Measurements from ENCODE around the gene NRG3.

Gene NRG3

DNA sequence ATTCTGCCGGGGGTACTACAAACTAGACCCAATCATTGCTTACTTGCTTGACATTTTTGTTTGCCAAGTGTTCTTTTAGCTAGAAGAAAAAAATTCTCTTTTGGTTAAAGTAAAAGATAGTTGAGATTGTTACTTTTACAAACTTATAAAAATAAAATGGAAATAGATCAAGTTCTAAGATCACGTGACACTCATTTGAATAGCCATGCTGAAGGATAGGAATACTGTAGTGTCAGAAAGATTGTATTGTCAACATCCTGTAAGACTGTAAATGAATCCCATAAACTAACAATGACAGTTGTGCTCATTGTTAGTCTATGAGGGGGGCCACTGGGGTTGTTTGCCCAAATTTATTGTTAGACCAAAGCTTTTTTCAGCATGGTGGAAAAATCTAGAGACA, 10.5 kb downstream of the NRG3 start:
- Histone ChIP-seq H3K27ac (ENCODE audit: low read length) (no peak overlapping the region), H3K36me3 (ENCODE audit: control insufficient read depth in 1 of 2, insufficient read depth in 2 of 2, low read length in 2 of 2) (no peaks in the 10 kb centered on the region), H3K4me1 (ENCODE audit: control insufficient read depth in 1 of 2, insufficient read depth in 2 of 2, low read length in 2 of 2) (no peaks in the 10 kb centered on the region), H3K9me3 (ENCODE audit: control insufficient read depth in 1 of 2, low read length in 2 of 2) (no peaks in the 10 kb centered on the region), H3K4me3 (ENCODE audit: low read depth in 1 of 2, low read length in 2 of 2) (no peak overlapping the region), H3K27me3 (ENCODE audit: low read depth, low read length) (no peaks in the 10 kb centered on the region)

DNA sequence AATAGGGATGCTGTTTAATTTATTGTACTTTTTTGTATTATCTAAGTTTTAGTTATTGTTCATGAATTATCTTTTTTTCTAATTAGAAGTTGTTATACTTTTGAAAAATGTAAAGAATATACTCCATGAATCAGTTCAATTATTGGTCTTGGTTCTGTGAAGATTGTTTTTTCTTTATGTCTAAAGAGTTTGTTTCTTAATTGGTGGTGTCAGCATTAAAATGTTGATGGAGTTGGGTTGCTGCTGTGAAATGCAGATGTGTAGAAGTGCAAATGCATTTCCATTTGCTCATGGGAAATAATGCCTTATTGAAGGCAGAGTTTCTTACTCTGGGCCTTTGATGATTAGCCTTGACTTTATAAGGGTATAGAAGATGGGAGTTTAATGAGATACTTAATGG, 11.9 kb downstream of the NRG3 start:
- H3K27me3 ChIP-seq (ENCODE audit: low read depth, low read length): no peaks in the 10 kb centered on the region
- H3K27ac ChIP-seq (ENCODE audit: low read length): no peak overlapping the region
- H3K4me3 ChIP-seq (ENCODE audit: low read depth in 1 of 2, low read length in 2 of 2): no peak overlapping the region
- H3K36me3 ChIP-seq (ENCODE audit: control insufficient read depth in 1 of 2, insufficient read depth in 2 of 2, low read length in 2 of 2): no peaks in the 10 kb centered on the region
- no peaks in the 10 kb centered on the region for H3K4me1 ChIP-seq (ENCODE audit: control insufficient read depth in 1 of 2, insufficient read depth in 2 of 2, low read length in 2 of 2)
- no peaks in the 10 kb centered on the region for H3K9me3 ChIP-seq (ENCODE audit: control insufficient read depth in 1 of 2, low read length in 2 of 2)

DNA sequence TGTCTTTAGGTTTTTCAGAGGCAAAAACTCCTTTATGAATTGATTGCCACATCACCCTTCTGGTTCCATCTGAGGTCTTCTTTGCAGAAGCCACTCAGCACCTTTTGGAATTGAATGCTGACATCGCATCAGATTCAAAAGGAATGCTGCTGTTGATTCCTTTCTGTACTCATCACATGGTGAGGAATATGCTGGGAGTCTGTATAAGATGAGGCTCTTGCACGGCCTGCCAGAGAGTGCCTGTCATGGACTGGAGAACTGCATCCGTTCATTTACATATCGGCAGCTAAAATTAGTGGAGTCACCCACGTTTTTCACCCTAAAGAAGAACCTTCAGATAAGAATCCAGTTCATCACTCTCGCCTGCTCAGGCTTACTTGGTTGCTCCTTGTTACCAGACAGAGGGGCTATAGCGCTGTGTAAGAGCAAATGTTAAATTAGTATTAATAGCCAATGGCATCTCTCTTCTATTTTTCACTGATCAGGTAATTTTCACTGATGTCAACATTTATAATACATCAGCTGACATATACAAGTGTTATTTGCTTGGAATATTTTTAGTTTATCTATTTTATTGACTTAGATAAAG, 14.3 kb downstream of the NRG3 start:
- H3K27me3 ChIP-seq (ENCODE audit: low read depth, low read length): no peaks in the 10 kb centered on the region
- H3K4me1 ChIP-seq (ENCODE audit: control insufficient read depth in 1 of 2, insufficient read depth in 2 of 2, low read length in 2 of 2): no peaks in the 10 kb centered on the region
- H3K9me3 ChIP-seq (ENCODE audit: control insufficient read depth in 1 of 2, low read length in 2 of 2): no peaks in the 10 kb centered on the region
- H3K27ac ChIP-seq (ENCODE audit: low read length): no peak overlapping the region
- H3K36me3 ChIP-seq (ENCODE audit: control insufficient read depth in 1 of 2, insufficient read depth in 2 of 2, low read length in 2 of 2): no peaks in the 10 kb centered on the region
- H3K4me3 ChIP-seq (ENCODE audit: low read depth in 1 of 2, low read length in 2 of 2): no peak overlapping the region

DNA sequence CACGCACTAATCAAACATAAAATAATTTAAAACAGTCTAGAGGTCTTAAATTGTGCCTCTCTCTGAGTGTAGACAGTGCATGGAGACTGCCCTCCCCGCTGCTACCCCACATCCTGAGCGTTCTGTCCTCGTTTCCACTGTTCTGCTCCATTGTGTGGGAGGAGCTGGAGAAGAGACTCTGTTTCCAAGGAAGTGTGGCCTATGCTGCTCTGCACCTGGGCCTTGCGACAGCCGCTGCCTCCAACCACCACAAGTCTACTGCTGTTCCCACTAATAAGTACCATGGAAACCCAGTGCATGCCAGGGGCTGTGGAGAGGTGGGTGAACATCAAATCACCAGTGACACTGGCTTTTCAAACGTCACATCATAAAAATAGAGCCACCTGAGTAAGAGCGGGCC, 19.6 kb downstream of the NRG3 start:
- Histone ChIP-seq H3K36me3 (ENCODE audit: control insufficient read depth in 1 of 2, insufficient read depth in 2 of 2, low read length in 2 of 2) (no peaks in the 10 kb centered on the region), H3K27ac (ENCODE audit: low read length) (no peak overlapping the region), H3K9me3 (ENCODE audit: control insufficient read depth in 1 of 2, low read length in 2 of 2) (no peaks in the 10 kb centered on the region), H3K4me3 (ENCODE audit: low read depth in 1 of 2, low read length in 2 of 2) (no peak overlapping the region), H3K27me3 (ENCODE audit: low read depth, low read length) (no peaks in the 10 kb centered on the region), H3K4me1 (ENCODE audit: control insufficient read depth in 1 of 2, insufficient read depth in 2 of 2, low read length in 2 of 2) (no peaks in the 10 kb centered on the region)

DNA sequence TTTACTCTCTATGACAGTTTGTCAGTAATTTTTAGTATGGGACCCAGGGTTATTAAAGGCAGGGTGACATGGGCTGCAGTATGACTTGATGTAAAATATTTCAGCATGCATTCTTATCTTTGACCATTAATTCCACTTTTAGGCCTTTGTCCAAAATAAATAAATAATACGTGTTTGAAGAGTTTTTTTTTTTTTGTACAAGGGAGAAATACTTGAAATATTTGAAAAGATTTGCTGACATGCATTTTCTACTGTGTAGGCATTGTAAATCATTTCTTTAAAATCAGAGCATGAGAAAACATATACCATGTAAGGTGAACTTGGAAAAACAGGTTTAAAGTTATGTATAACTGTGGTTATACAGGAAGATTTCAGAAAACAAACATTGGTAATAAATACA, 23.5 kb downstream of the NRG3 start:
- Histone ChIP-seq H3K9me3 (ENCODE audit: control insufficient read depth in 1 of 2, low read length in 2 of 2) (no peaks in the 10 kb centered on the region), H3K27me3 (ENCODE audit: low read depth, low read length) (no peaks in the 10 kb centered on the region), H3K4me3 (ENCODE audit: low read depth in 1 of 2, low read length in 2 of 2) (no peak overlapping the region), H3K36me3 (ENCODE audit: control insufficient read depth in 1 of 2, insufficient read depth in 2 of 2, low read length in 2 of 2) (no peaks in the 10 kb centered on the region), H3K27ac (ENCODE audit: low read length) (no peak overlapping the region), H3K4me1 (ENCODE audit: control insufficient read depth in 1 of 2, insufficient read depth in 2 of 2, low read length in 2 of 2) (no peaks in the 10 kb centered on the region)

DNA sequence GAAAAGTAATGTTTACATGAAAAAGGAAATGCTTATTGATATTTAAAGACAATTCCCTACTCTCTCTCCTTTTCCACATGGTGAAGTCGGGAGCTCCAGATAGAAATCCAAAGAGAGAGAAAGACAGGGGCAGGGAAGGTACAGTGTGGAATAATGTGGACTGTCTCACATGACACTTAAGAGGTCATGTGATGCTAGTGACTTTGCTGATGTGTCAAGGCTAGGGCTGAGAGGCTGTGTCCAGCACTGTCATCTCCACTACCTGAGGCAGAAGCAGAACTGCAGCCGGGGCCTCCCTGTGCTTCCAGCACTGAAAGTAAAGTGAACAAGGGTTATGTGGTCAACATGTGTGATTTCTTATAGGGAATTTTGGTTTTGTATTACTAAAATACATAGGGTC, 26.0 kb downstream of the NRG3 start:
- Histone ChIP-seq H3K27ac (ENCODE audit: low read length) (no peak overlapping the region), H3K4me1 (ENCODE audit: control insufficient read depth in 1 of 2, insufficient read depth in 2 of 2, low read length in 2 of 2) (no peaks in the 10 kb centered on the region), H3K27me3 (ENCODE audit: low read depth, low read length) (no peaks in the 10 kb centered on the region), H3K4me3 (ENCODE audit: low read depth in 1 of 2, low read length in 2 of 2) (no peak overlapping the region), H3K9me3 (ENCODE audit: control insufficient read depth in 1 of 2, low read length in 2 of 2) (no peaks in the 10 kb centered on the region), H3K36me3 (ENCODE audit: control insufficient read depth in 1 of 2, insufficient read depth in 2 of 2, low read length in 2 of 2) (no peaks in the 10 kb centered on the region)

DNA sequence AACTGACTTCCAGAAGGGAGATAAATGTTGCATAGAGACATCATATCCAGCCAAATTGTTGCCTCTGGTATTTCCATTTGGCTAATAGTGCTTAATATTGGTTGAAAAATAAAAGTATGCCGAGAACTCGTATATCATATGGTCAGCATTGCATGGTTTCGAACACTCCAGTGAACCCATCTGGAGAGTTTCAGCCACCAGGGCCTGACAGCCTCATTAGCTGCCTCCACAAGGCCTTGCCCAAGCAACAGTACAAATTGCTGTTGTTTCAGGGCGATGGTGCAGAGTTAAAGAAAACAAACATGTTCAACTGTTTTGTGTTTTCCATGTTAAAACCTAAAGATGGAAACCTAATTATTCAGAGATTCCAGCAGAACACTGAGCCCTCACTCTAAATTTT, 28.5 kb downstream of the NRG3 start:
- no peaks in the 10 kb centered on the region for H3K4me1 ChIP-seq (ENCODE audit: control insufficient read depth in 1 of 2, insufficient read depth in 2 of 2, low read length in 2 of 2)
- H3K27me3 ChIP-seq (ENCODE audit: low read depth, low read length): no peaks in the 10 kb centered on the region
- H3K4me3 ChIP-seq (ENCODE audit: low read depth in 1 of 2, low read length in 2 of 2): no peak overlapping the region
- no peaks in the 10 kb centered on the region for H3K36me3 ChIP-seq (ENCODE audit: control insufficient read depth in 1 of 2, insufficient read depth in 2 of 2, low read length in 2 of 2)
- H3K9me3 ChIP-seq (ENCODE audit: control insufficient read depth in 1 of 2, low read length in 2 of 2): no peaks in the 10 kb centered on the region
- no peak overlapping the region for H3K27ac ChIP-seq (ENCODE audit: low read length)

DNA sequence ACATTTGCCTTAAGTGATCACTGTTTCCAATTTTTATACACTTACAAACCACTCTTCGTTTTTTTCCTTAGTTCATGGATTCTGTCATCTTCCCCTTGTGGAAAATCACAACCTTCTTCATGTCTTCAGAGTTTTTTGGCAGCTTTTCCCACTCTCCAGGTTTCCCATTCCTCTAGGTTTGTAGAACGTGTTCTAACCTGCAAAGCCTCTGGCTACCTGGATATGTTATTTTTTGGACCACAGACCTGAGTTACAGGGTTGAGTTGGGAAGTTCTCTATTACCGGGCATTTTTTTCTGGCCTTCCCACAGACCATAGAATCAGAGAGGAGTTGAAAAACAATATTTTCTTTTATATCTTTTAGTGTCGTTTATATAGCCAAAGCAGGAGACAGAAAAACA, 30.2 kb downstream of the NRG3 start:
- Histone ChIP-seq H3K27ac (ENCODE audit: low read length) (no peak overlapping the region), H3K36me3 (ENCODE audit: control insufficient read depth in 1 of 2, insufficient read depth in 2 of 2, low read length in 2 of 2) (no peaks in the 10 kb centered on the region), H3K4me3 (ENCODE audit: low read depth in 1 of 2, low read length in 2 of 2) (no peak overlapping the region), H3K27me3 (ENCODE audit: low read depth, low read length) (no peaks in the 10 kb centered on the region), H3K4me1 (ENCODE audit: control insufficient read depth in 1 of 2, insufficient read depth in 2 of 2, low read length in 2 of 2) (no peaks in the 10 kb centered on the region), H3K9me3 (ENCODE audit: control insufficient read depth in 1 of 2, low read length in 2 of 2) (no peaks in the 10 kb centered on the region)

DNA sequence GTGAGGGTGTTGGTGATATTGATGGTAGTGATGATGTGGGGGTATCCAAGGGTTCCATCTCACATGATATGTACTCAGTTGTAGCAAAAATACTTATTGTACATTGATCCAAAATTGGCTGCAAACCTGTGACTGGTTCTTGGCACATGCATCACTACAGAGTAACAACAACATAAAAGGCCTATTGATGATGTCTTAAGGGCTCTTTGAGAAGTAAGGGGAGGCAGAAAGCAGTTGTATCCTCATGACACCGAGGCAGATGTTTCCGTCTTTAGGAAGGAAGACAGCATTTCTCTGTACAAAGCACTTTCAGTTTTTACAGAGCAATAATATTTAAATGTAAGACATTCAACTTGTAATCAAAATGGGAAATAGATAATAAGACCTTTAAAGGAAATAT, 34.5 kb downstream of the NRG3 start:
- Histone ChIP-seq H3K27me3 (ENCODE audit: low read depth, low read length) (no peaks in the 10 kb centered on the region), H3K4me3 (ENCODE audit: low read depth in 1 of 2, low read length in 2 of 2) (no peak overlapping the region), H3K9me3 (ENCODE audit: control insufficient read depth in 1 of 2, low read length in 2 of 2) (no peaks in the 10 kb centered on the region), H3K36me3 (ENCODE audit: control insufficient read depth in 1 of 2, insufficient read depth in 2 of 2, low read length in 2 of 2) (no peaks in the 10 kb centered on the region), H3K4me1 (ENCODE audit: control insufficient read depth in 1 of 2, insufficient read depth in 2 of 2, low read length in 2 of 2) (no peaks in the 10 kb centered on the region), H3K27ac (ENCODE audit: low read length) (no peak overlapping the region)

DNA sequence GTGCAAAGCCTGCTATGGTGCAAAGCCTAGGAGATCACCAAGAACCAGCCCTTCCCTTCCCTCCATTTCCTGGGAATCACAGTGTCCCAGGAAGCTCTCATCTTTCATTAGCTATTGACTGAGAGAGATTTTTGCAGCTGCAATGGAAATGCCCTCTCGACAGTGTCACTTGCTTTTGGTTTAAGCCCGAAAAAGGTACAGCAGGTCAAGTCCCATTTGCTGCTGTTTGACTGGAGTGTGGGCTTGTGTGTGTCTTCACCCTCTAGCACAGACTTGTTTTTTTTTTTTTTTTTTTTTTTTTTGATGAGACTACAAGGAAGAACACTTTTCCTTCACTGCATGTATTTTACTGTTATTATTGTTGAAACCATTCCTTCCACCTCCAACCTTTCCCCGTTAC, 36.3 kb downstream of the NRG3 start:
- Histone ChIP-seq H3K36me3 (ENCODE audit: control insufficient read depth in 1 of 2, insufficient read depth in 2 of 2, low read length in 2 of 2) (no peaks in the 10 kb centered on the region), H3K27me3 (ENCODE audit: low read depth, low read length) (no peaks in the 10 kb centered on the region)

DNA sequence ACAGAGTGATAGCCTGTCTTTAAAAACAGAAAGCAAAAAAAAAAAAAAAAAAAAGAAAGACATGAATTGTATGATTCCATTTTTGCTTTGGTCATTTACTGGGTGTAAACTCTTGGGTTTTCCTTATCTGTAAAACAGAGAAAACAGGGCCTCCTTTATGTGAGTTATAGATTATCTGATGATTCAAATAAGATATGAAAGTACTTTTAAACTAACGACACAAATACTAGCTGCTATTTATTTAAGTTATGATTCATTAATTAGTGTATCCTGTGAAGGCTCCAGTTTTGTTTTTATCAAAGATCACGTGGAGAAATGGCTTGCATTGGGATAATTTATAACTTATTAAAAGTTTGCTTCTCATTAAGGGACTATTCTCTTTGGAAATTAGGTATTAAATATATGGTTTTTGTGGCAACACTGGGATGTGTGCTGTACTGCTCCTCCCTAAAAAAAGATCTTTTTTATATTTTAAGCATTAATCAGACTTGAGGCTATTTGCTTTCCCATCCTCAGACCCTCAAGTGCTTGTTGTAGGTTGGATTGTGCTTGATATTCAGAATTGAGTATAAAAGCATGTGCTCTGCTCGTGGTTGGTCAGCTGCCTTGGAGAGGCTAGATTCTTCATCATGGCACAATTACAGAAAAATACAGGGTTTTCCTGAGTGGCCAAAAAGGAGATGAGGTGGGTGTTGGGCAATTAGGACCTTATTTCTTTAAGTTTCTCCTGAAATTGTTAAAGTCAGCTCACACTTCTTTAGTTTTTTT, 39.9 kb downstream of the NRG3 start:
- H3K4me3 ChIP-seq (ENCODE audit: low read depth in 1 of 2, low read length in 2 of 2): no peak overlapping the region
- H3K36me3 ChIP-seq (ENCODE audit: control insufficient read depth in 1 of 2, insufficient read depth in 2 of 2, low read length in 2 of 2): no peaks in the 10 kb centered on the region
- H3K9me3 ChIP-seq (ENCODE audit: control insufficient read depth in 1 of 2, low read length in 2 of 2): no peaks in the 10 kb centered on the region
- no peaks in the 10 kb centered on the region for H3K27me3 ChIP-seq (ENCODE audit: low read depth, low read length)
- H3K27ac ChIP-seq (ENCODE audit: low read length): no peak overlapping the region
- H3K4me1 ChIP-seq (ENCODE audit: control insufficient read depth in 1 of 2, insufficient read depth in 2 of 2, low read length in 2 of 2): no peaks in the 10 kb centered on the region

More for the DNA sequence above, 36.3 kb downstream of the NRG3 start:
- no peak overlapping the region for H3K27ac ChIP-seq (ENCODE audit: low read length)
- no peak overlapping the region for H3K4me3 ChIP-seq (ENCODE audit: low read depth in 1 of 2, low read length in 2 of 2)
- H3K9me3 ChIP-seq (ENCODE audit: control insufficient read depth in 1 of 2, low read length in 2 of 2): no peaks in the 10 kb centered on the region
- no peaks in the 10 kb centered on the region for H3K4me1 ChIP-seq (ENCODE audit: control insufficient read depth in 1 of 2, insufficient read depth in 2 of 2, low read length in 2 of 2)

DNA sequence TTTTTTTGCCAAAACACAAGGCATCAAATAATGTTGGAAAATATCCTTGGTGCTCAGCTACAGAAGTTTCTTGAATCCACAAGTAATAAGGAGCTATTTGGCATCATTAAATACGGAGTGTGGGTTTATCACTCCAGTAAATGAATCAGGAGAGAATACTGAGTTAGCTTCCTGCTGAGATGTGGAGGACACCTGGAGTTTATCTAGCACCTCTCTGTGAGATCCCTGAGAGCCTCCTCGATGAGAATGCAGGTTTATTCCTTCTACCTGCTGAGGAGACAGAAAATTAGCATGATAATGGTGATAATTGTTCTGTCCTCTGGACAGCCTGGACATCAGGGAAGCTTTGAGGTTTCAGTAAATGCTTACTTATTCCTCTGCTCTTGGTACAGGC, 40.5 kb downstream of the NRG3 start:
- H3K27ac ChIP-seq (ENCODE audit: low read length): no peak overlapping the region
- H3K27me3 ChIP-seq (ENCODE audit: low read depth, low read length): no peaks in the 10 kb centered on the region
- no peaks in the 10 kb centered on the region for H3K4me1 ChIP-seq (ENCODE audit: control insufficient read depth in 1 of 2, insufficient read depth in 2 of 2, low read length in 2 of 2)
- no peak overlapping the region for H3K4me3 ChIP-seq (ENCODE audit: low read depth in 1 of 2, low read length in 2 of 2)
- no peaks in the 10 kb centered on the region for H3K9me3 ChIP-seq (ENCODE audit: control insufficient read depth in 1 of 2, low read length in 2 of 2)
- no peaks in the 10 kb centered on the region for H3K36me3 ChIP-seq (ENCODE audit: control insufficient read depth in 1 of 2, insufficient read depth in 2 of 2, low read length in 2 of 2)

Data from muscle layer of duodenum (tissue), 2 donors.